Right atrium auricular region (tissue), 2 donors: Measurements from ENCODE around the gene CPA3. TPM values are rescaled to one million over a fixed set of nuclear protein-coding genes. Genes with fewer than 3 reads are reported as not detected.

Experiments
- DNase-seq: peaks from one replicate; pipeline ENCODE4 v3.0.0-alpha.2; 2019; ENCODE audit warnings: low spot score
- H3K27ac ChIP-seq, 2 donors: fragments of 200-600 bp; sonication (generic); 1 replicate in 1 of 2; 2 replicates in 1 of 2; pipeline ENCODE4 v1.5.1; 2016 to 2019
- H3K27me3 ChIP-seq, 2 donors: fragments of 200-600 bp; sonication (generic); one replicate each; pipeline versions ENCODE4 v1.5.1 to v1.6.0; 2017 to 2019
- H3K36me3 ChIP-seq: fragments of 200-600 bp; sonication (generic); one replicate; pipeline ENCODE4 v1.5.1; 2016
- H3K4me1 ChIP-seq, 2 donors: fragments of 200-600 bp; sonication (generic); one replicate each; pipeline versions ENCODE4 v1.5.1 to v1.6.0; 2017 to 2019
- H3K4me3 ChIP-seq, 2 donors: fragments of 200-600 bp; sonication (generic); 1 replicate in 1 of 2; 2 replicates in 1 of 2; pipeline ENCODE4 v1.5.1; 2017 to 2019; ENCODE audit warnings: mild to moderate bottlenecking in 1 of 2, moderate library complexity in 1 of 2
- H3K9me3 ChIP-seq, 2 donors: fragments of 200-600 bp; sonication (generic); one replicate each; pipeline ENCODE4 v1.5.1; 2019
- total RNA-seq, 2 donors: library from RNA; depleted of rRNA; stranded (reverse); fragments of >200 nt; gene quantifications; one replicate each; pipeline ENCODE4 v1.1.0, GENCODE V29; 2016
- TF ChIP-seq, protein P1 (sequence below), 2 donors: fragments of 200-600 bp; sonication (generic); IDR thresholded peaks; one replicate each; pipeline ENCODE4 v1.5.1; 2019; ENCODE audit warnings: antibody characterized with exemption in 2 of 2

CPA3 gene
- total RNA-seq, 2 donors from 2014 or later: 1.3 to 5.1 TPM

DNA sequence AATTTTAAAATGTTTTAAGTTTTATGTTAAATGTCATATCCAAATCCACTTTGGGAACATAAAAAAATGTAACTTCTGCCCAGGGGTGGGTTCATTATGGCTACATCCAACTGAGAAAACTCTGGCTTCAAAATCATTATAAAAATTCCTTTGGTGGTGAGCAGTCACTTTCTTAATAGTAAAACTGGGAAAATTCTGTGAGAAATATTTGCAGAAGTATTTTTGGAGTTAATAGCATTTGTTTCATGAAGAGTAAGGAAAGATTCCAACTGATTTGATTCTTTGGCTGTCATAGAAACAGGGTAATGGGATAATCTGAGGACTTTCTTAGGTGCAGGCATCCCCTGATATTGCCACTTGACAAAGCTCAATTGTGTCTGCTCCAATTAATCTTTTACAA lies 38.8 kb downstream of the CPA3 start:
- no peaks in the 10 kb centered on the region for H3K36me3 ChIP-seq
- no peak overlapping the region for H3K27ac ChIP-seq
- no peaks in the 10 kb centered on the region for H3K4me1 ChIP-seq
- H3K4me3 ChIP-seq: no peak overlapping the region
- no peak for DNase-seq
- no peaks in the 10 kb centered on the region for H3K9me3 ChIP-seq
- TF ChIP-seq, protein P1, sequence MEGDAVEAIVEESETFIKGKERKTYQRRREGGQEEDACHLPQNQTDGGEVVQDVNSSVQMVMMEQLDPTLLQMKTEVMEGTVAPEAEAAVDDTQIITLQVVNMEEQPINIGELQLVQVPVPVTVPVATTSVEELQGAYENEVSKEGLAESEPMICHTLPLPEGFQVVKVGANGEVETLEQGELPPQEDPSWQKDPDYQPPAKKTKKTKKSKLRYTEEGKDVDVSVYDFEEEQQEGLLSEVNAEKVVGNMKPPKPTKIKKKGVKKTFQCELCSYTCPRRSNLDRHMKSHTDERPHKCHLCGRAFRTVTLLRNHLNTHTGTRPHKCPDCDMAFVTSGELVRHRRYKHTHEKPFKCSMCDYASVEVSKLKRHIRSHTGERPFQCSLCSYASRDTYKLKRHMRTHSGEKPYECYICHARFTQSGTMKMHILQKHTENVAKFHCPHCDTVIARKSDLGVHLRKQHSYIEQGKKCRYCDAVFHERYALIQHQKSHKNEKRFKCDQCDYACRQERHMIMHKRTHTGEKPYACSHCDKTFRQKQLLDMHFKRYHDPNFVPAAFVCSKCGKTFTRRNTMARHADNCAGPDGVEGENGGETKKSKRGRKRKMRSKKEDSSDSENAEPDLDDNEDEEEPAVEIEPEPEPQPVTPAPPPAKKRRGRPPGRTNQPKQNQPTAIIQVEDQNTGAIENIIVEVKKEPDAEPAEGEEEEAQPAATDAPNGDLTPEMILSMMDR (IDR thresholded peaks at IDR 0.05): no peak
- H3K27me3 ChIP-seq: no peaks in the 10 kb centered on the region

GRCh38 chr3:148906667-148907066 lies 41.6 kb downstream of the CPA3 start:
- Histone ChIP-seq H3K36me3 (no peaks in the 10 kb centered on the region), H3K27ac (no peak overlapping the region), H3K27me3 (no peaks in the 10 kb centered on the region), H3K4me1 (no peaks in the 10 kb centered on the region), H3K4me3 (no peak overlapping the region), H3K9me3 (no peaks in the 10 kb centered on the region)
- DNase-seq: no peak
- TF ChIP-seq, protein P1 (IDR thresholded peaks at IDR 0.05): no peak

DNA sequence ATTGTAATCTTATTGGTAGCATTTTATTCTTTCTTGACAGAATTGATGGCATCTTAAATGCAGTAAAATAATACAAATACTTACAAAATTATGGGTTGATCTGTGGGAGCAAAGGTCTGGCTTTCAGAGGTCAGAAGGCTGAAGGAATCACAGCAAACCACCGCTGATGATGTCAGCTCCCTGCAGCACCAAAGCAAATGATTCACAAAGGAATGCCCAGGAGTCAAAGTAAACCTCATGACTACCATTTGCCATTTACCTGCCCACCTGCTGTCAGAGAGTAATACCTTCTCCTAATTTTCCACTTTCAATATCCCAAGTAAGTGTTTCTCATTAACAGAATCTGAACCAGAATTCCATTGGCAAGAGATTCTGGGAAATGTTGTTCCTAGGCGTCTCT lies 46.1 kb downstream of the CPA3 start:
- Histone ChIP-seq H3K27me3 (no peaks in the 10 kb centered on the region), H3K4me1 (no peaks in the 10 kb centered on the region), H3K9me3 (no peaks in the 10 kb centered on the region), H3K4me3 (no peak overlapping the region), H3K27ac (no peak overlapping the region), H3K36me3 (no peaks in the 10 kb centered on the region)
- DNase-seq: no peak
- TF ChIP-seq, protein P1 (IDR thresholded peaks at IDR 0.05): no peak

DNA sequence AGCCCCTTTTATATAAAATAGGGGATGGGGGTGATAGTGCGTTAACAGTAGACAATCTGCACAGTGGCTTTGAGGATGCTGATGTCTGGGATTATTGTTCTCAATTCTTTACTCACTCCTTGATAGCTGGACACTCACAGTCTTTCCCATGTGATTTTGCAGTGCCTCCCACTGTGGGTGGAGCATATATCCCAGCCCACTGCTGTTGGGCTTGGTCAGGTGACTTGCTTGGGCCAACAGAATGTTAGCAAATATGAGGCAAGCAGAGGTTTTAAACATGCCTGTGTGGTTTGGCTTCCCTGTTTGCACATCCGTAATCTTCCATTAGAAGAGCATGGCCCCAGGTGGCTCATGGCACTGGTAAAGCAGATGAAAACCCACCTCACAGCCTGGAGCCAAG lies 46.5 kb downstream of the CPA3 start:
- TF ChIP-seq, protein P1 (IDR thresholded peaks at IDR 0.05): no peak
- Histone ChIP-seq H3K9me3 (no peaks in the 10 kb centered on the region), H3K4me3 (no peak overlapping the region), H3K4me1 (no peaks in the 10 kb centered on the region), H3K27me3 (no peaks in the 10 kb centered on the region), H3K27ac (no peak overlapping the region), H3K36me3 (no peaks in the 10 kb centered on the region)
- no peak for DNase-seq

GRCh38 chr3:148914936-148915690 lies 50.0 kb downstream of the CPA3 start:
- TF ChIP-seq, protein P1 (IDR thresholded peaks at IDR 0.05): no peak
- DNase-seq: no peak

DNA sequence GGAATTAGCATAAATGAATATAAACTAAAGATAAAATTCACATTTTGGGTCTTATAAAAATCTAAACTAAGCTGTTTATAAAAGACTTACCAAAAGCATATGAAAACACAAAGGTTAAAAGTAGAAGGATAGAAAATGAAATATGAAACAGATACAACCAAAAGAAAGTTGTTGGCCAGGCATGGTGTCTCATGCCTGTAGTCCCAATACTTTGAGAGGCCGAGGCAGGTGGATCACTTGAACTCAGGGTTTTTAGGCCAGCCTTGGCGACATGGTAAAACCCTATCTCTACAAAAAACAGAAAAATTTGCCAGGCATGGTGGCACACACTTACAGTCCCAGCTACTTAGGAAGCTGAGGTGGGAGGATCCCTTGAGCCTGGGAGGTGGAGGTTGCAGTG lies 51.0 kb downstream of the CPA3 start:
- H3K36me3 ChIP-seq: no peaks in the 10 kb centered on the region
- TF ChIP-seq, protein P1 (IDR thresholded peaks at IDR 0.05): no peak
- no peaks in the 10 kb centered on the region for H3K4me1 ChIP-seq
- DNase-seq: no peak
- H3K4me3 ChIP-seq: no peak overlapping the region
- no peak overlapping the region for H3K27ac ChIP-seq
- no peaks in the 10 kb centered on the region for H3K9me3 ChIP-seq
- no peaks in the 10 kb centered on the region for H3K27me3 ChIP-seq

More at GRCh38 chr3:148914936-148915690, 50.0 kb downstream of the CPA3 start:
- H3K9me3 ChIP-seq: no peaks in the 10 kb centered on the region
- H3K4me1 ChIP-seq: no peaks in the 10 kb centered on the region
- no peaks in the 10 kb centered on the region for H3K36me3 ChIP-seq
- no peaks in the 10 kb centered on the region for H3K27me3 ChIP-seq
- H3K4me3 ChIP-seq: no peak overlapping the region
- H3K27ac ChIP-seq: no peak overlapping the region
